ENCODE measurements around the gene PLSCR3.

DNA sequence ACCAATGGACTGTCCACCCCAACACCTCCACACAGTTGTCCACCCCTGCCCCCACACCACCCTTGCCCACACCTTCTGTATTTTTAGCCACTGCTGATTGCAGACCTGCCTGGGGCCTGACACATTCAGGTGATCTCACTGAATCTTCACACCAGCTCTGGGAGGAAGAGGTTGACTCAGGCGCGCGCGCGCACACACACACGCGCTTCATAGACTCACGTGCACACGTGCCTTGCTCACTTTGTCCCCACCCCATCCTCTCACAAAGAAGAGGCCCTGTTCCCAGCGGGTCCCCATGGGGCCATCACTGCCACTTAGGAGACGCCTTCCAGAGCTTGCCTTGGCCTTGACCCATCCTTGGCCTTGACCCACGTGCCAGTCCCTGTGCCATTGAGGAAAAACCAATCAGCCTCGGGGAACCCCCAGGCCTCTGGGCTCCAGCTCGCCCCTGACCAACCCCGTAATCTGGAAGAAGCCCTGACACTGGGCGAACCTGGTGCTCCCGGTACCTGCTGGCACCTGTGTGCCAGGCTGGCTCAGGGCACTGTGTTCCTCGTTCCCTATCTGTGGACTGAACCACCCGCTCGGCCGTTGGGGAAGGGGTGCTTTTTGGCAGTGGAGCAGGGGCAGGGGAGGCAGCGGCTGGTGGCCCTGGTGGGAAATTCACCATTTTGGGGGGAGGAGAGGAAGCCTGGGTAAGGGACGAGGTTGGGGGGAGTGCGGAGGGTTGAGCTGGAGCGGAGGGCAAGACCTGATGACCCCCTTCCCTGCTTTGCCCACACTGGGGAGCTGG is 16.5 kb upstream of the PLSCR3 start:
- TF ChIP-seq SP1 (IDR thresholded peaks at IDR 0.05; ENCODE audit: low read depth) (no peak), CTCF (IDR thresholded peaks at IDR 0.05 in 2 of 3, conservative IDR thresholded peaks at IDR 0.05 in 1 of 3; ENCODE audit: borderline replicate concordance in 1 of 3, insufficient read depth in 1 of 3, low read depth in 2 of 3, low read length in 2 of 3) (no peak), POLR2A (IDR thresholded peaks at IDR 0.05; ENCODE audit: borderline replicate concordance, extremely low read depth, insufficient read depth, insufficient read length) (no peak), MAX (IDR thresholded peaks at IDR 0.05) (no peak), SIN3A (IDR thresholded peaks at IDR 0.05; ENCODE audit: low read depth) (no peak), RAD21 (IDR thresholded peaks at IDR 0.05; ENCODE audit: low read depth) (no peak), EZH2phosphoT487 (IDR thresholded peaks at IDR 0.05; ENCODE audit: borderline replicate concordance) (no peak), JUND (IDR thresholded peaks at IDR 0.05) (no peak), ATF3 (IDR thresholded peaks at IDR 0.05) (no peak), EZH2 (IDR thresholded peaks at IDR 0.05) (no peak), POLR2AphosphoS5 (IDR thresholded peaks at IDR 0.05; ENCODE audit: low read depth, low read length) (no peak)
- TF ChIP-seq, protein P1, sequence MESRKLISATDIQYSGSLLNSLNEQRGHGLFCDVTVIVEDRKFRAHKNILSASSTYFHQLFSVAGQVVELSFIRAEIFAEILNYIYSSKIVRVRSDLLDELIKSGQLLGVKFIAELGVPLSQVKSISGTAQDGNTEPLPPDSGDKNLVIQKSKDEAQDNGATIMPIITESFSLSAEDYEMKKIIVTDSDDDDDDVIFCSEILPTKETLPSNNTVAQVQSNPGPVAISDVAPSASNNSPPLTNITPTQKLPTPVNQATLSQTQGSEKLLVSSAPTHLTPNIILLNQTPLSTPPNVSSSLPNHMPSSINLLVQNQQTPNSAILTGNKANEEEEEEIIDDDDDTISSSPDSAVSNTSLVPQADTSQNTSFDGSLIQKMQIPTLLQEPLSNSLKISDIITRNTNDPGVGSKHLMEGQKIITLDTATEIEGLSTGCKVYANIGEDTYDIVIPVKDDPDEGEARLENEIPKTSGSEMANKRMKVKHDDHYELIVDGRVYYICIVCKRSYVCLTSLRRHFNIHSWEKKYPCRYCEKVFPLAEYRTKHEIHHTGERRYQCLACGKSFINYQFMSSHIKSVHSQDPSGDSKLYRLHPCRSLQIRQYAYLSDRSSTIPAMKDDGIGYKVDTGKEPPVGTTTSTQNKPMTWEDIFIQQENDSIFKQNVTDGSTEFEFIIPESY (IDR thresholded peaks at IDR 0.05; ENCODE audit: extremely low read depth, insufficient replicate concordance, low read length): no peak
